Karpas-422 (cell line): ENCODE measurements around the gene RAB31. TPM values are rescaled to one million over a fixed set of nuclear protein-coding genes. Genes with fewer than 3 reads are reported as not detected.
"Not testable (repeated sequence)": the region's sequence is repeated elsewhere in the genome, so short reads cannot be mapped to it uniquely, and the experiment has no call there.

ENCODE experiments used
- DNase-seq: peaks from one replicate; pipeline ENCODE4 v3.0.0-alpha.2; 2015
- H2AFZ ChIP-seq: fragments of 200-600 bp; sonication (generic); 2 replicates; pipeline ENCODE4 v1.6.1; 2014; ENCODE audit warnings: antibody characterized with exemption, low read length, mixed read lengths
- H3K27ac ChIP-seq: fragments of 200-600 bp; sonication (generic); 2 replicates; pipeline ENCODE4 v1.5.1; 2014; ENCODE audit warnings: mild to moderate bottlenecking, low read length, moderate library complexity
- H3K27me3 ChIP-seq: fragments of 200-600 bp; sonication (generic); 2 replicates; pipeline ENCODE4 v1.6.1; 2014; ENCODE audit warnings: low read length, mixed read lengths
- H3K36me3 ChIP-seq: fragments of 200-600 bp; sonication (generic); 2 replicates; pipeline ENCODE4 v1.6.1; 2014; ENCODE audit warnings: low read length, mixed read lengths; ENCODE audit not compliant: insufficient read depth
- H3K4me1 ChIP-seq: fragments of 200-600 bp; sonication (generic); 2 replicates; pipeline ENCODE4 v1.6.1; 2014; ENCODE audit warnings: mild to moderate bottlenecking, low read length, mixed read lengths
- H3K4me2 ChIP-seq: fragments of 200-600 bp; sonication (generic); 2 replicates; pipeline ENCODE4 v1.6.1; 2014; ENCODE audit warnings: low read length, low read depth, mild to moderate bottlenecking; ENCODE audit not compliant: poor library complexity, severe bottlenecking
- H3K4me3 ChIP-seq: fragments of 200-600 bp; sonication (generic); 2 replicates; pipeline ENCODE4 v1.5.1; 2014; ENCODE audit warnings: mild to moderate bottlenecking, antibody characterized with exemption, low read length, mixed read lengths
- H3K79me2 ChIP-seq: fragments of 200-600 bp; sonication (generic); 2 replicates; pipeline ENCODE4 v1.6.1; 2014; ENCODE audit warnings: mild to moderate bottlenecking, low read length, mixed read lengths
- H3K9ac ChIP-seq: fragments of 200-600 bp; sonication (generic); 2 replicates; pipeline ENCODE4 v1.6.0; 2014; ENCODE audit warnings: low read length
- H3K9me2 ChIP-seq: fragments of 200-600 bp; sonication (generic), shearing (Covaris generic); replicated peaks from 2 replicates; pipeline ENCODE4 v1.6.0; 2014; ENCODE audit warnings: mild to moderate bottlenecking, low read length, moderate library complexity; ENCODE audit not compliant: insufficient read depth
- H3K9me3 ChIP-seq: fragments of 300-700, 200-600 bp; sonication (generic); 2 replicates; pipeline ENCODE4 v1.6.1; 2014; ENCODE audit warnings: low read length, mixed read lengths
- H4K20me1 ChIP-seq: fragments of 200-600 bp; sonication (generic); 2 replicates; pipeline ENCODE4 v1.6.1; 2014; ENCODE audit warnings: mild to moderate bottlenecking, antibody characterized with exemption, low read length, low read depth; ENCODE audit not compliant: insufficient read depth
- total RNA-seq: library from RNA; depleted of rRNA; stranded (reverse); fragments of >200 nt; shearing (Covaris generic); gene quantifications from 2 replicates; pipeline ENCODE4 v1.2.3, GENCODE V29; 2014; ENCODE audit warnings: low replicate concordance

RAB31 gene
- total RNA-seq, 1 experiment from 2014 or later: not detected

DNA sequence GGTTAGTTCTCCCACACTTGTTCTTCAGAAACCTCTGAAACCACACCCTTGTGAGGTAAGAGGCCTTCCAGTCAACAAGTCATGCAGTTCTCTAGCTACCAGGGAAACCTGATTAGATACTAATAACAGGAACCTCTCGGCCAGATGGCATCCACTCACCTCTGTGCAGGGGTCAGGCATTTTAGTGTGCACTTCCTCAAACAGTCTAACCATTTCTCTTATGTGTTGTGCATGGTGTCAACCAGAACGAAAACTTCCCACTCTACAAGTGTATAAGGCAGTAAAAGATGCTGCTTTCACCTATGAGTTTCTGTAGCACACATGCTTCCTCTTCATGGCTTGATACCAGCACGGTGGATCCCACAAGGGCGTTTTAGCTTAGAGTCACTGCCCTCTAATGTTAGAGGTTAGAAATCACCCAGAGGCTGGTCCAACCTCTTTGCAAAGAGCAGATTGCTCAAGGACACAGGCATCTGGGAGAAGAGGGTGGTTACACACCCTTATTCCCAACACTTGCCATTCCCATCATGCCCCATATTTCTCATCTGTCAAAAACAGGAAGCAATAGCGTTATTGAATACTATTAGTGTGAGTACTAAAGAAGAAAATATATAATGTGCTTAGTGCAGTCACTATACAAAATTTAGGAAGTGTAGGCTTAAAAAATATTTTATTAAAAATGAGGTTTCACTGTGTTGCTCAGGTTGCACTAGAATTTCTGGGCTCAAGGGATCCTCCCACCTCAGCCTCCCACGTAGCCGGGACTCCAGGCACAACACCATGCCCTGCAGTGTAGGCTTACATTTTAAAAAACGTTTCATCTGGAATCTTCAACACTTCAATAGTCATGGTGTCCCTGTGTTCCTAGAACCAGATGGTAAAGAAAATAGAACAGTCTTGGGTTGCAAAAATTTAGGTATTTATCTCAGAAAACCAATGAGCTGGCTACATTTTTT is 34.5 kb upstream of the RAB31 start:
- H3K9ac ChIP-seq: no peak overlapping the region
- peak; percentile 76 for DNase-seq
- H4K20me1 ChIP-seq: no peaks in the 10 kb centered on the region
- H3K9me3 ChIP-seq: no peaks in the 10 kb centered on the region
- no peak overlapping the region for H3K27ac ChIP-seq
- no peaks in the 10 kb centered on the region for H3K9me2 ChIP-seq
- peaks cover 6% of the 10 kb centered on the region; the same call in 1 of the 2 replicates for H3K4me1 ChIP-seq
- no peaks in the 10 kb centered on the region for H3K79me2 ChIP-seq
- H3K4me3 ChIP-seq: no peak overlapping the region
- H2AFZ ChIP-seq: peak overlapping the region; percentile 9; the same call in 1 of the 2 replicates
- no peaks in the 10 kb centered on the region for H3K36me3 ChIP-seq
- H3K4me2 ChIP-seq: peak overlapping the region; percentile 8
- no peaks in the 10 kb centered on the region for H3K27me3 ChIP-seq

DNA sequence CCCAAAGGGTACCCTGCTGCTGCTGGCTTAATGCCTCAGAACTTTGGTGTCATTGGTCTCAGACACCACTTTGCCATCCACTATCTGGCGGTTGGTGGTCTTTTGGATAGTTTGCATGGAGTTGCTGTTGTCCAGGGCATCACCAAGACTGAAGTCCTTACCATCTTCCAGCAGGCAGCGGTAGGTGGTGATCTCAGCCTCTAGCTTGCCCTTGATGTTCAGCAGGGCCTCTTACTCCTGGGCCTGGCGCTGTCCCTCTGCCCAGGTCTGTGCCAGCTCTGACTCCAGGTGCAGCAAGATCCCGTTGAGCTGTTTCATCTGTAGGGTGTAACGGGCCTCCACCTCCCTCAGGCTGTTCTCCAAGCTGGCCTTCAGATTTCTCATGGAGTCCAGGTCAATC is 29.9 kb upstream of the RAB31 start:
- not testable (repeated sequence) for H3K4me2 ChIP-seq, H3K9me2 ChIP-seq, H3K9me3 ChIP-seq, H3K36me3 ChIP-seq, H3K9ac ChIP-seq, H4K20me1 ChIP-seq, H3K79me2 ChIP-seq, DNase-seq, H2AFZ ChIP-seq, H3K27me3 ChIP-seq, H3K4me1 ChIP-seq, H3K4me3 ChIP-seq, H3K27ac ChIP-seq

DNA sequence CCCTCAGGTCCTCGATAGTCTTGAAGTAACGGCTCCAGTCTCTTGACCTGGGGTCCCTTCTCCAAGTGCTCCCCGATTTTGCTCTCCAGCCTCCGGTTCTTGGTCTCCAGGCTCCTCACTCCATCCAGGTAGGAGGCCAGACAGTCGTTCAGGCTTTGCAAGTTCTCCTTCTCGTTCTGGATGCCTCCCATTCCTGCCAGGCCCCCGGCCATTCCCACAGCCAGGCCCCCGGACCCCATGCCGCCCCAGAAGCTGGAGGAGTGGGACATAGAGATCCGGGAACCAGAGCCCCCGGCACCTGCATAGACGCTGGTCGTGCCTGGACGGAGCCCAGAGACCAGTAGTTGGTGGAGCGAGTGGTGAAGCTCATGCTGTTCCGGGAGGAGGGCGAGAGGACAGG is 29.0 kb upstream of the RAB31 start:
- no peak overlapping the region for H3K27ac ChIP-seq
- DNase-seq: no peak
- H3K4me1 ChIP-seq: no peaks in the 10 kb centered on the region
- H3K9ac ChIP-seq: no peak overlapping the region
- H4K20me1 ChIP-seq: no peaks in the 10 kb centered on the region
- no peak overlapping the region for H2AFZ ChIP-seq
- H3K4me3 ChIP-seq: no peak overlapping the region
- H3K4me2 ChIP-seq: no peak overlapping the region
- H3K9me3 ChIP-seq: no peaks in the 10 kb centered on the region
- H3K27me3 ChIP-seq: no peaks in the 10 kb centered on the region
- no peaks in the 10 kb centered on the region for H3K79me2 ChIP-seq
- no peaks in the 10 kb centered on the region for H3K36me3 ChIP-seq
- H3K9me2 ChIP-seq: no peaks in the 10 kb centered on the region

DNA sequence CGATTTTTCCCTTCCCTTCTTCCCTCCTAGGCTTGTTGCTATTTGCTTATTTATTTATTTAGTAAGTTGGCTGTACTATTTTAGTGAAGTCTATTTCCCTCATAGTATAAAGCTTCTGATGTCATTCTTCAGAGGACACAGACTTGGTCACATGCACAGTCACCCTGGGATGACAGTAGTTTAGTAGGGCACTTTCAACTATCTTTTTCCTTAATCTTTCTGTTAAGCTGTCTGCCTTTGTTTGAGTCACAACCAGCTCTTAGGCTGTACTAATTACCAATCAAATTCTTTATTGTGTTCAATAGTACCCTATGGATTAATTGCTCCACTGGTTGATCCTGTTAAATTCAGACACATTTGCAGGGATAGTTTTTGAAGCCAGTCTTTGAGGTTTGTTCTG is 26.9 kb upstream of the RAB31 start:
- Histone ChIP-seq H3K9ac (no peak overlapping the region), H3K79me2 (no peaks in the 10 kb centered on the region), H3K9me3 (no peaks in the 10 kb centered on the region), H2AFZ (no peak overlapping the region), H3K9me2 (no peaks in the 10 kb centered on the region), H3K4me3 (no peak overlapping the region), H3K4me2 (no peak overlapping the region), H3K36me3 (no peaks in the 10 kb centered on the region), H3K4me1 (no peaks in the 10 kb centered on the region), H3K27ac (no peak overlapping the region), H3K27me3 (no peaks in the 10 kb centered on the region), H4K20me1 (no peaks in the 10 kb centered on the region)
- no peak for DNase-seq

DNA sequence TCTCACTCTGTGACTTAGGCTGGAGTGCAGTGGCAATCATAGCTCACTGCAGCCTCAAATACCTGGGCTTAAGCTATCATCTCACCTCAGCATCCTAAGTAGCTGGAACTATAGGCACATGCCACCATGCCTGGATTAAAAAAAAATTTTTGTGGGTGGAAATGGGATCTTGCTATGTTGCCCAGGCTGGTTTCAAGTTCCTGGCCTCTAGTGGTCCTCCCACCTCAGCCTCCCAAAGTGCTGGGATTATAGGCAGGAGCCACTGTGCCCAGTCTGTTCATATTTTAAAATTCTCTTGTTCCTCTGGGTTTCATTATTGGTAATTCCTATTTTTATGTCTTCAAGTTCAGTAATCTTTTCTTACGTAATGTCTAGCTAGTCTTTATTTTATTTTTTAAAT is 25.5 kb upstream of the RAB31 start:
- Histone ChIP-seq H3K27ac (no peak overlapping the region), H3K4me3 (no peak overlapping the region), H3K4me2 (no peak overlapping the region), H3K36me3 (no peaks in the 10 kb centered on the region), H3K9me2 (no peaks in the 10 kb centered on the region), H3K9me3 (no peaks in the 10 kb centered on the region), H3K79me2 (no peaks in the 10 kb centered on the region), H3K27me3 (no peaks in the 10 kb centered on the region), H3K4me1 (no peaks in the 10 kb centered on the region), H2AFZ (no peak overlapping the region), H3K9ac (no peak overlapping the region), H4K20me1 (no peaks in the 10 kb centered on the region)
- DNase-seq: no peak

DNA sequence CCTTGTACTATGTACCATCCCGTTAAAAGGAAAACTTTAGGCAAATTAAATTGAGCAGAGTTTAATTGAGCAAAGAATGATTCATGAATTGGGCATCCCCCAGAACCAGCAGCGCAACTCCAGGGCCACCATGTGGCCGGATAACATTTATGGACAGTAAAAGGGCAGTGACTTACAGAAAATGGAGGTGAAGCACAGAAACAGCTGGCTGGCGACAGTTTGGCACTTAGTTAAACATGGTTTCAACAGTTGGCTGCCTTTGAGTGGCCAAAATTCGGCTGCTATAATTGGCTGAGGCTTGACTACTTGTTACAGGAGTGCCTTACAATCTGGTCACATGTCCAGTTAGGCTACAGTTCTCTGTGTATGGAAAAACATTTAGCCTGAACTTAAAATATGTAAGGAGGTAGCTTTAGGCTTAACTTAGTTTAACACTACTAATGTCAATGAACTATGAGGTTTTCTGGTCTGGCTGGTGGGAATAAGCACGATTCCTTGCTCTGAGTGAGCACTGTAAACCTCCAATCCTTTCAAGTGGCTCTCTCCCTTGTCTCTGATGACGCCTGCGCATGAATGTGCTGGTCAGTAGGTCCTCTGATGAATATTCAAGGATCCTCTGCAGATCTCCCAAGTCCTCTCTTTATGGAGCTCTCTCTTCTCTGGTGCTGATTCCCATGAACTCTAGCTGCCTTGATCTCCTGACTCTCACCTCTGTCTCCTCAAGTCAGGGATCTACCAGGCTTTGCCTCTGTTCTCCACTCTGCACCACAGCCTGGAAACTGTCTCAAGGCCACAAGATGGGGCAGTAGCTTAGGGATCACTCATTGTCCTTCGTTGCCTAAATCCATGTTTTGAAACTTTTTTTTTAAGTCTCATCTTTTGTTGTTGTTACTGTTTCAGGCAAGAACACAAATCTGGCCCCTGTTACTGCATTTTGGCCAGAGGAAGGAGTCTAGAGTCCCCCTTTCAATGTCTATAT is 24.4 kb upstream of the RAB31 start:
- Histone ChIP-seq H3K9me3 (no peaks in the 10 kb centered on the region), H3K9me2 (no peaks in the 10 kb centered on the region), H3K4me1 (no peaks in the 10 kb centered on the region), H3K9ac (no peak overlapping the region), H4K20me1 (no peaks in the 10 kb centered on the region), H3K4me3 (no peak overlapping the region), H3K36me3 (no peaks in the 10 kb centered on the region), H3K4me2 (no peak overlapping the region), H3K27ac (no peak overlapping the region), H3K27me3 (no peaks in the 10 kb centered on the region), H2AFZ (no peak overlapping the region), H3K79me2 (no peaks in the 10 kb centered on the region)
- DNase-seq: no peak

DNA sequence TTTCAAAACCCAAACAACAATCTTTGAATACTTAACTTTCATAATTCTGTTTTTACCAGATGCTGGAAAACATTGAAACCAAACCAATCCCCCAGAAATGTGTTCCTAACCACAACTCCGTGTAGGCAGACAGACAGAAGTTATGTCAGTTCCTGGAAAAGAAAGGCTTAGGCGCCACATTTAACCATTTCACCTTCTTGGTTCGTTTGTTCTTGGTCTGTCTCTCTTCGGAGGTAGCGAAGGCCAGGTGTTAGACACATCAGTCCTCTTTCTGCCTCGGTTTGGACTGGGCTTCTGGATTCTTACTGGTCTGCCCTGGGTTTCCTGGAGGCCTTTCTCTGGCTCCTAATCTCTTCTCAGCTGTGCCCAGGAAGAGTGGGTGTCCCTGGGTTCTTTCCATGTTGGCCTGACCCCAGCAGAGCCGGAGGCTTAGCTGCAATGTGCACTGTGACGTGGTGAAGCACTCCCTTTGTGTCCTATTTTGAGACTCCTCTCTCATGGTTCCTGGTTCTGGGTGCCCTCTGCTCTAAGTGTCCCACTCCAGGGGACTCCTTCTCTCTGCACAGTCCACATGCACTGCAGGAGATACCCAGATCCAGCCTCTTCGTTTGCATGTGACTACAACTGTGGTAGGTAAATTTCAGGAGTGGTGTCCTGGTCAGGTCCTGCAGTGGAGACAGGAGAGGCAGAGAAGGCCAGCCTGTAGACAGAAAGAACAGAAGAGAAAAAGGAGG is 23.1 kb upstream of the RAB31 start:
- Histone ChIP-seq H3K9ac (no peak overlapping the region), H3K9me3 (no peaks in the 10 kb centered on the region), H3K9me2 (no peaks in the 10 kb centered on the region), H3K4me1 (no peaks in the 10 kb centered on the region), H4K20me1 (no peaks in the 10 kb centered on the region), H3K27ac (no peak overlapping the region), H3K79me2 (no peaks in the 10 kb centered on the region), H3K4me2 (no peak overlapping the region), H3K4me3 (no peak overlapping the region), H2AFZ (no peak overlapping the region), H3K36me3 (no peaks in the 10 kb centered on the region), H3K27me3 (no peaks in the 10 kb centered on the region)
- no peak for DNase-seq

DNA sequence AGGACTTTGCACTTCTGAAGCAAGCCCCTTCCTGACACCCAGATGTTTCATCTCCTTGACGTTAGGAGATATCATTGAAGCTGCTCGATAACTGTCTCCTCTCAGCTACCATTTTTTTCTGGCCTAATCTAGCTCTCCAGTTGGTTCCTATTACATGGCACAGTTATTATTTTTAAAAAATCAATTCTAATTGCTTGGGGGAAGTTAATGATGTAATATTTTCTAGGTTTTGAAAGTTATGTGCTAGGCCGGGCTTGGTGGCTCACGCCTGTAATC is 22.5 kb upstream of the RAB31 start:
- H3K9me2 ChIP-seq: no peaks in the 10 kb centered on the region
- no peak overlapping the region for H3K27ac ChIP-seq
- H3K9ac ChIP-seq: no peak overlapping the region
- no peaks in the 10 kb centered on the region for H3K9me3 ChIP-seq
- DNase-seq: no peak
- no peak overlapping the region for H3K4me2 ChIP-seq
- H3K27me3 ChIP-seq: no peaks in the 10 kb centered on the region
- no peak overlapping the region for H2AFZ ChIP-seq
- H3K36me3 ChIP-seq: no peaks in the 10 kb centered on the region
- no peaks in the 10 kb centered on the region for H4K20me1 ChIP-seq
- no peak overlapping the region for H3K4me3 ChIP-seq
- H3K4me1 ChIP-seq: no peaks in the 10 kb centered on the region
- H3K79me2 ChIP-seq: no peaks in the 10 kb centered on the region
